Spleen (tissue), 11 donors: ENCODE measurements around the gene BEST1. TPM values are rescaled to one million over a fixed set of nuclear protein-coding genes. Genes with fewer than 3 reads are reported as not detected.

ENCODE experiments used
- DNase-seq: peaks from one replicate; pipeline ENCODE4 v3.0.0-alpha.2; 2020
- H3K27ac ChIP-seq, 8 donors: fragments of 200-600 bp; sonication (generic) in 7 of 8; 1 replicate in 4 of 8; 2 replicates in 4 of 8; pipeline versions ENCODE4 v1.5.0 to v1.8.0; 2016 to 2021; ENCODE audit warnings: inconsistent platforms in 4 of 8, mild to moderate bottlenecking in 4 of 8, moderate library complexity in 1 of 8
- H3K27me3 ChIP-seq, 7 donors: fragments of 200-600 bp; sonication (generic) in 6 of 7; replicated peaks in 1 of 7; 1 replicate in 4 of 7; 2 replicates in 3 of 7; pipeline versions ENCODE4 v1.5.0 to v1.8.0; 2016 to 2021; ENCODE audit warnings: inconsistent platforms in 3 of 7, mild to moderate bottlenecking in 1 of 7
- H3K36me3 ChIP-seq, 6 donors: fragments of 200-600 bp; sonication (generic) in 5 of 6; 1 replicate in 4 of 6; 2 replicates in 2 of 6; pipeline versions ENCODE4 v1.5.0 to v1.8.0; 2016 to 2021; ENCODE audit warnings: inconsistent platforms in 2 of 6
- H3K4me1 ChIP-seq, 6 donors: fragments of 200-600 bp; sonication (generic) in 5 of 6; 1 replicate in 3 of 6; 2 replicates in 3 of 6; pipeline versions ENCODE4 v1.5.0 to v1.8.0; 2016 to 2021; ENCODE audit warnings: inconsistent platforms in 3 of 6
- H3K4me3 ChIP-seq, 8 donors: fragments of 200-600 bp; sonication (generic) in 7 of 8; 1 replicate in 4 of 8; 2 replicates in 4 of 8; pipeline versions ENCODE4 v1.5.0 to v1.8.0; 2016 to 2021; ENCODE audit warnings: inconsistent platforms in 4 of 8, mild to moderate bottlenecking in 4 of 8, moderate library complexity in 2 of 8
- H3K9me3 ChIP-seq, 8 donors: fragments of 200-600 bp; sonication (generic) in 7 of 8; 1 replicate in 4 of 8; 2 replicates in 4 of 8; pipeline versions ENCODE4 v1.5.0 to v1.8.0; 2016 to 2021; ENCODE audit warnings: inconsistent platforms in 4 of 8
- POLR2A ChIP-seq, 3 donors: fragments of 450-650 bp; IDR thresholded peaks; one replicate each; pipeline ENCODE4 v1.5.1; 2017; ENCODE audit warnings: antibody characterized with exemption in 3 of 3, mild to moderate bottlenecking in 1 of 3
- POLR2AphosphoS5 ChIP-seq, 3 donors: sonication (generic); formaldehyde crosslinking; IDR thresholded peaks; one replicate each; pipeline ENCODE4 v1.5.1; 2017; ENCODE audit warnings: antibody characterized with exemption in 3 of 3
- WGBS, 5 donors: extraction: QIAGEN DNeasy Blood & Tissue Kit in 3 of 5; methylation state at CpG; one replicate each; pipeline versions ENCODE4 v1.1.5 to v1.1.7; 2013 to 2018; 5-methylcytosine and 5-hydroxymethylcytosine counted together
- intact Hi-C: fragments of 100-400 bp; cut with DNase I; formaldehyde crosslinking; loops from one replicate; pipeline ENCODE4 v1.15.0; 2023; ENCODE audit warnings: low total_unique reads
- polyA plus RNA-seq, 3 donors: library from polyadenylated mRNA; stranded (reverse); fragments of 200-250 nt; gene quantifications; one replicate each; pipeline ENCODE4 v1.2.1, GENCODE V29; 2013
- total RNA-seq, 7 donors: library from RNA; depleted of rRNA in 3 of 7; stranded (reverse); fragments of >200 nt in 3 of 7; fragmentation: NEBNext Ultra II Directional in 4 of 7; extraction: Animal tissue kit (Norgen Biotek cat#: 25700) in 4 of 7; gene quantifications; one replicate each; pipeline versions ENCODE4 v1.1.0 to v1.2.1, GENCODE V29; 2016 to 2021
- TF ChIP-seq, protein P1 (sequence below), 11 experiments: fragments of 200-600 bp in 7 of 11; fragments of 450-650 bp in 4 of 11; sonication (generic) in 4 of 11; IDR thresholded peaks in 8 of 11; conservative IDR thresholded peaks in 3 of 11; 1 replicate in 7 of 11; 2 replicates in 4 of 11; pipeline versions ENCODE4 v1.4.0 to v1.8.0; 2016 to 2021; ENCODE audit warnings: antibody characterized with exemption in 11 of 11, inconsistent platforms in 4 of 11, mild to moderate bottlenecking in 1 of 11
- donor health status: healthy with polysubstance abuse.
- donor health status: DM: no; HTN: no; CAD: no; lungs with moderate emphysema.
- donor health status: DM: no; HTN: no; CAD: no.
- donor health status: Bipolar disorder and iron deficiency.
- donor health status: healthy.
- donor health status: DM: no; HTN: no; CAD: no.
- donor health status: DM: yes; HTN: yes; CAD: no.

BEST1 gene
- total and polyA plus RNA-seq, 10 donors, result 2.6 to 20.4 (median 10.8) TPM

DNA sequence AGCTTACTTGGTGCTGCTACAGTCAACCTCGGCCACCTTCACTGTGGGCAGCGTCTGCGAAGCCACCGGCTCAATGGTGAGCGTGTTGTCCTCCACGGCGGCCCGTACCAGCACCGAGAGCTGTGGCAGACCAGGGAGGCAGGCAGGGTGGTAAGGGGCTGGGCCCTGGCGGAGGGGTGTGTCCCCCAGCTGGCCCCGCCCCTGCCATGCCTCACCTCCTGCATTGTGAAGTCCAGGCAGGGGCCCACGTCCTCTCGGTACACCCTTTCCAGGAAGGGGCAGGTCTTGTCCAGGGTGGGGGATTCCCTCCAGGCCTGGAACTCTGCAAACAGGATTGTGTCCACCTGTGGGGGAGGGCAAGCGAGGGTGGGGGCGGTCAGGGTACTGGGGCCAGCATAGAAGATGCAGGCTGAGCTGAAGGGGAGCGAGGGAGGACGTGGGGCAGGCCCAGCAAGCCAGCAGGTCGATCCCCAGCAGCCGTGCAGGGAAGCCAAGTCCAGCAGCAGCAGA lies 45.6 kb upstream of the BEST1 start:
- Histone ChIP-seq H3K27me3 (peaks cover 0 to 8% (median 0%) of the 10 kb centered on the region in 7 donors), H3K27ac (peak overlapping the region in 1 of 8 donors; percentile 11), H3K4me1 (peaks cover 0 to 16% (median 7%) of the 10 kb centered on the region in 6 donors), H3K4me3 (no peak overlapping the region), H3K36me3 (peaks cover 0 to 87% (median 20%) of the 10 kb centered on the region in 6 donors), H3K9me3 (no peaks in the 10 kb centered on the region)
- DNase-seq, result no peak
- intact Hi-C loops, result no loop called here
- 49 to 63% (median 59%) methylated on average over 14 to 19 of the region's 19 CpGs for WGBS, 5 donors
- TF ChIP-seq POLR2AphosphoS5 (IDR thresholded peaks at IDR 0.05), result peak in 1 of 3 donors; percentile 33
- TF ChIP-seq, protein P1, sequence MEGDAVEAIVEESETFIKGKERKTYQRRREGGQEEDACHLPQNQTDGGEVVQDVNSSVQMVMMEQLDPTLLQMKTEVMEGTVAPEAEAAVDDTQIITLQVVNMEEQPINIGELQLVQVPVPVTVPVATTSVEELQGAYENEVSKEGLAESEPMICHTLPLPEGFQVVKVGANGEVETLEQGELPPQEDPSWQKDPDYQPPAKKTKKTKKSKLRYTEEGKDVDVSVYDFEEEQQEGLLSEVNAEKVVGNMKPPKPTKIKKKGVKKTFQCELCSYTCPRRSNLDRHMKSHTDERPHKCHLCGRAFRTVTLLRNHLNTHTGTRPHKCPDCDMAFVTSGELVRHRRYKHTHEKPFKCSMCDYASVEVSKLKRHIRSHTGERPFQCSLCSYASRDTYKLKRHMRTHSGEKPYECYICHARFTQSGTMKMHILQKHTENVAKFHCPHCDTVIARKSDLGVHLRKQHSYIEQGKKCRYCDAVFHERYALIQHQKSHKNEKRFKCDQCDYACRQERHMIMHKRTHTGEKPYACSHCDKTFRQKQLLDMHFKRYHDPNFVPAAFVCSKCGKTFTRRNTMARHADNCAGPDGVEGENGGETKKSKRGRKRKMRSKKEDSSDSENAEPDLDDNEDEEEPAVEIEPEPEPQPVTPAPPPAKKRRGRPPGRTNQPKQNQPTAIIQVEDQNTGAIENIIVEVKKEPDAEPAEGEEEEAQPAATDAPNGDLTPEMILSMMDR (IDR thresholded peaks at IDR 0.05 in 8 of 11, conservative IDR thresholded peaks at IDR 0.05 in 3 of 11), result no peak

- intact Hi-C loops, result no loop called here
- H3K4me3 ChIP-seq, result no peak overlapping the region
- H3K36me3 ChIP-seq, result peaks cover 0 to 81% (median 20%) of the 10 kb centered on the region in 6 donors
- peaks cover 0 to 19% (median 8%) of the 10 kb centered on the region in 6 donors for H3K4me1 ChIP-seq
- H3K27me3 ChIP-seq, result peaks cover 0 to 8% (median 0%) of the 10 kb centered on the region in 7 donors
- TF ChIP-seq, protein P1 (IDR thresholded peaks at IDR 0.05 in 8 of 11, conservative IDR thresholded peaks at IDR 0.05 in 3 of 11), result no peak
- TF ChIP-seq POLR2A (IDR thresholded peaks at IDR 0.05) (no peak), POLR2AphosphoS5 (IDR thresholded peaks at IDR 0.05) (no peak)
- no peaks in the 10 kb centered on the region for H3K9me3 ChIP-seq
- WGBS, 5 donors, result 92 to 94% (median 93%) methylated on average over 13 of the region's 13 CpGs
- H3K27ac ChIP-seq, result peak overlapping the region in 1 of 8 donors; percentile 11
- DNase-seq, result no peak
Measured at GRCh38 chr11:61905067-61905696, 45.0 kb upstream of the BEST1 start.

DNA sequence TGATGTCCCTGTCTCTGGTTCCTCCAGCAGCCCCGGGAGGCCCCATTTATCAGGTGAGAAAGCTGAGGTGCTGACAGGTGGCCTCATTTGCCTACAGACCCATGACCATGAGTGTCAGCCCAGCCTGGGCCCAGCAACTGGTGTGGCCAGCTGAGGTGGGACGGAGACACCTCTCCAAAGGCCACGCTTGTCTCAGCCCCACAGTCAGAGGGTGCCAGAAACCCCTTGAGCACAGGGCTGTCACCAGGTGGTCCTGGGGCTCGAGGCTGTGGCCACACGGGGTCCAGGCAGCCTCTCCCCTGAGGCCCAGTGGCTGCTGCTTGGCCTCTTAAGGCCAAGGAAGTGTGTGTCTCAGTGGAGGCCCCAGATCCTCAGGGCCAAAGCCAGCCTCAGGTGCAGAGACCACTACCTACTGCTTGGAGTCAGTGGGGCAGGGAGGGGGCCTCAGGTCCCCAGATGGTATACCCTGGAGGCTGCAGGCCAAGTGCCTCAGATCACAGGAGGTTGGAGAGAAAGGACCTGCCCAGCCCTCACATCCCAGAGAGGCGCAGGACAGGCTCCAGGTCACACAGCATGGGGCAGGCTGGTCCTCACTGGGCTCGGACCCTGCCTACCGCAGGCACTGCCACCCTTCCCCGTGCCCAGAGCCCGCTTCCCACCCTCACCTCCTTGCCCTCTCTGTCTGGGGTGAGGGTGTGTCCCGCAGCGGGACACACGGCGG lies 44.2 kb upstream of the BEST1 start:
- intact Hi-C loops, result no loop called here
- H3K4me3 ChIP-seq, result no peak overlapping the region
- 85 to 94% (median 90%) methylated on average over 7 to 14 of the region's 14 CpGs for WGBS, 5 donors

More for the DNA sequence above, 44.2 kb upstream of the BEST1 start:
- no peak for DNase-seq
- Histone ChIP-seq H3K36me3 (peaks cover 0 to 74% (median 20%) of the 10 kb centered on the region in 6 donors), H3K9me3 (no peaks in the 10 kb centered on the region), H3K27me3 (peaks cover 0 to 8% (median 0%) of the 10 kb centered on the region in 7 donors), H3K4me1 (peaks cover 0 to 25% (median 12%) of the 10 kb centered on the region in 6 donors), H3K27ac (no peak overlapping the region)
- TF ChIP-seq, protein P1 (IDR thresholded peaks at IDR 0.05 in 8 of 11, conservative IDR thresholded peaks at IDR 0.05 in 3 of 11), result no peak
